GM10248 (cell line): ENCODE results near the gene LAMC1.

ENCODE experiments used
- CTCF ChIA-PET: fragments of 300-600 bp; sonication (Branson Sonifier 250); formaldehyde crosslinking; extraction: SDS; loops from one replicate; lab custom pipeline; 2021; ENCODE audit warnings: antibody characterized with exemption; lab: Yijun Ruan, JAX
- POLR2A ChIA-PET: fragments of 350-650 bp; sonication (Branson Sonifier 250); formaldehyde crosslinking; extraction: SDS; loops from one replicate; lab custom pipeline; 2020; ENCODE audit warnings: antibody characterized with exemption; lab: Yijun Ruan, JAX
- DNase-seq: peaks from one replicate; pipeline ENCODE4 v3.0.0; 2012; ENCODE audit errors: extremely low spot score
- TF ChIP-seq, protein P1 (sequence below): IDR thresholded peaks from 2 replicates; pipeline ENCODE4 v1.5.1; 2012; ENCODE audit warnings: mild to moderate bottlenecking, low read depth; ENCODE audit errors: extremely low read depth, missing control alignments, control extremely low read depth

The LAMC1 gene

DNA sequence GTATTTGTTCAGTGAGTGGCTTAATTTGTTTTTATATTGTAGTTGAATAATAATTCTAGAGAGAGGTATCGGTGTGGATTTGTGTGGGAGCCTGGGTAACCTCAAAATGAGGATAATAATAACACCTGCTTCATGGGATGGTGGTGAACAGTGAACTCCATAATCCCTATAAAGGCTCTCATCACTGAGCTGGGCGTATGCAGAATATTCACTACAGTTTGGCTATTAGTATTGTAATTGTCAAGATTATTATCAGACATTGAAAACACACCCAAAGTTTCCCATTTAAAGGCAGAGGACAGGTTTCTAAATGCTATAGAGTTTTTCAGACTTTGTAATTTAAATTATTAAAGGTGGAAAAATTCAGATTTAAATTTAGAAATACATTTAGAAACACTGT is 155.8 kb downstream of the LAMC1 start:
- POLR2A ChIA-PET, result no interaction called here
- DNase-seq, result no peak
- TF ChIP-seq, protein P1, sequence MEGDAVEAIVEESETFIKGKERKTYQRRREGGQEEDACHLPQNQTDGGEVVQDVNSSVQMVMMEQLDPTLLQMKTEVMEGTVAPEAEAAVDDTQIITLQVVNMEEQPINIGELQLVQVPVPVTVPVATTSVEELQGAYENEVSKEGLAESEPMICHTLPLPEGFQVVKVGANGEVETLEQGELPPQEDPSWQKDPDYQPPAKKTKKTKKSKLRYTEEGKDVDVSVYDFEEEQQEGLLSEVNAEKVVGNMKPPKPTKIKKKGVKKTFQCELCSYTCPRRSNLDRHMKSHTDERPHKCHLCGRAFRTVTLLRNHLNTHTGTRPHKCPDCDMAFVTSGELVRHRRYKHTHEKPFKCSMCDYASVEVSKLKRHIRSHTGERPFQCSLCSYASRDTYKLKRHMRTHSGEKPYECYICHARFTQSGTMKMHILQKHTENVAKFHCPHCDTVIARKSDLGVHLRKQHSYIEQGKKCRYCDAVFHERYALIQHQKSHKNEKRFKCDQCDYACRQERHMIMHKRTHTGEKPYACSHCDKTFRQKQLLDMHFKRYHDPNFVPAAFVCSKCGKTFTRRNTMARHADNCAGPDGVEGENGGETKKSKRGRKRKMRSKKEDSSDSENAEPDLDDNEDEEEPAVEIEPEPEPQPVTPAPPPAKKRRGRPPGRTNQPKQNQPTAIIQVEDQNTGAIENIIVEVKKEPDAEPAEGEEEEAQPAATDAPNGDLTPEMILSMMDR, result no peak
- CTCF ChIA-PET, result interaction anchor here (1.3 to 2.3 kb wide), 3 partner anchors 12 to 216 kb away, joined by 3 to 8 read pairs (median 5); no protein-coding TSS in a partner anchor

DNA sequence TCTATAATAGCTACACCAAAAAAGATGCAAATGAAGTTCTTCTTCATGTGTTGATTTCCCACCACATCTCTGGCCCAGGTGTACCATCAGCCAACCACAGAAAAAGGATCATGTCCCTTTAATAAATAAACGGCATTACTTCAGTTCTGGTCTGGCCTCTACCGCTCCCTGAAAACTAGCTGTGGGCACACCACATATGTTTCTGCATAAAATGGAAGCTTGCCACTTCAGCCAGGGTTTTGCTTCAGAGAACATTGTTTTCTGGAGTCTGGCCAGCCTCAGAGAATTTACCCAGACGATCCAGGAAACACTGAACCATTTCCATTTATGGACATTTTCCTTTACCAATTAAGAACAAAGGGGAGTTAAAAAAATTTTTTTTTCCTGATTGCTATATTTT is 157.0 kb downstream of the LAMC1 start:
- TF ChIP-seq, protein P1, result no peak
- ChIA-PET CTCF (no interaction called here), POLR2A (no interaction called here)
- no peak for DNase-seq

GRCh38 chr1:183180634-183181056 is 157.4 kb downstream of the LAMC1 start:
- TF ChIP-seq, protein P1, result no peak
- DNase-seq, result peak; percentile 51

DNA sequence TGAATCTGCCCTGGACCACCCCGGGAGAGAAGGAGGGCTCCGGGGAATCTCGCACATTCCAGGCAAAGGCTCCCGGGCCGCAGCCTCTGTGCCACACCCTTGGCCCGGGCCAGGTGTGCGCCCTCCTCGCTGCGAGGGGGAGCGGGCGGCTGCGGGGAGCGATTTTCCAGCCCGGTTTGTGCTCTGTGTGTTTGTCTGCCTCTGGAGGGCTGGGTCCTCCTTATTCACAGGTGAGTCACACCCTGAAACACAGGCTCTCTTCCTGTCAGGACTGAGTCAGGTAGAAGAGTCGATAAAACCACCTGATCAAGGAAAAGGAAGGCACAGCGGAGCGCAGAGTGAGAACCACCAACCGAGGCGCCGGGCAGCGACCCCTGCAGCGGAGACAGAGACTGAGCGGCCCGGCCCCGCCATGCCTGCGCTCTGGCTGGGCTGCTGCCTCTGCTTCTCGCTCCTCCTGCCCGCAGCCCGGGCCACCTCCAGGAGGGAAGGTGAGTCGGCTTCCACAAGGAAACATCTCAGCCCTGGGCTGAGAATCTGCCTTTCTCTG is 162.8 kb downstream of the LAMC1 start, which contains the start of gene LAMC2:
Gene LAMC2 (plus strand): TSS at position 324 of the 550 bp plus-strand sequence. CDS start 89 bp downstream, at position 413.
- CTCF ChIA-PET, result interaction anchor here (1.4 kb wide), 1 partner anchor 223 kb away, joined by 4 read pairs; no protein-coding TSS in a partner anchor
- peak; percentile 28 for DNase-seq
- POLR2A ChIA-PET, result no interaction called here
- TF ChIP-seq, protein P1, result no peak

More at GRCh38 chr1:183180634-183181056, 157.4 kb downstream of the LAMC1 start:
- CTCF ChIA-PET, result no interaction called here
- POLR2A ChIA-PET, result no interaction called here

DNA sequence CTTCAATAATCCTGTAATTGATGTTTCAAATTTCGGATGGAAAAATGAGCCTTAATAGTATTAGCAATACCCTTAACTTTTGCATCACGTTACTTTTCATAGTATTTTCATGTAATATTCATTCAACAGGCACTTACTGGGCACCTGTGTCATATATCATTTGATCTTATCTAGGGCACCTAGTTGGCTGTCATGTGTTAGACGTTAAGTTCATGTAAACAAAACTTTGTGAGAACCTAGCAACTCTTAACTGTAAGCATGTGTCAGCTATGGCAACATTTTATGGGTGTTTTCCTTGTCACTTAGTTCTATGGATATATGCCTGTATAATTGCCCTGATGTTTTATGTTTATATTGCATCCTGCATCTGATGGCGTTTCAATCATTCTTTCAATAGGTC is 163.6 kb downstream of the LAMC1 start:
- TF ChIP-seq, protein P1, result no peak
- ChIA-PET POLR2A (no interaction called here), CTCF (interaction anchor here (1.4 kb wide), 1 partner anchor 224 kb away, joined by 4 read pairs; no protein-coding TSS in a partner anchor)
- no peak for DNase-seq

DNA sequence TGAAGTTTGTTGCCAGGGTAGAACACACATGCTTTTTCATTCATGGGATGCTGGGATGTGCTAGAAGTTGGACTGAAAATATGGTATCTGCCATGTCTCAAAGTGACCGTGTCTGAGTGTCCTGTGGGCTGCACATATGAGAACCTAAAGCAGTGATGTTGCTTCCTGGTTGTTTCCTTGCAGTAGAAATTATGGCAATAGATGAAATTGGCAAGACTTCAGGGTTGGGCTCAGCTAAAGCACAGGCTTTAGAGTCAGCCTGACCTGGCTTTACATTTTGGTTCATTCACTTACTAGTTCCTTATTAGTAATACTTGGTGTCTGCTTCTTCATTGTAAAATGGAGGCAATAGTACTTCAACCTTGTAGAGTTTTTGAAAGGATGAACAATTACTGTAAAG is 165.0 kb downstream of the LAMC1 start:
- POLR2A ChIA-PET, result no interaction called here
- CTCF ChIA-PET, result interaction anchor here (1.7 kb wide), 1 partner anchor 39 kb away, joined by 3 read pairs; no protein-coding TSS in a partner anchor
- TF ChIP-seq, protein P1, result no peak
- no peak for DNase-seq

GRCh38 chr1:183191833-183192232 is 168.6 kb downstream of the LAMC1 start:
- DNase-seq, result no peak
- ChIA-PET CTCF (interaction anchor here (1.1 to 1.3 kb wide), 2 partner anchors 9 to 37 kb away, joined by 3 to 4 read pairs; no protein-coding TSS in a partner anchor), POLR2A (no interaction called here)
- TF ChIP-seq, protein P1, result no peak
